ENCODE results near the gene ORMDL2. TPM values are rescaled to one million over a fixed set of nuclear protein-coding genes. Genes with fewer than 3 reads are reported as not detected.

The ORMDL2 gene
- total and polyA plus RNA-seq, 2 experiments from 2014 or later, result 18.0 to 55.1 TPM

DNA sequence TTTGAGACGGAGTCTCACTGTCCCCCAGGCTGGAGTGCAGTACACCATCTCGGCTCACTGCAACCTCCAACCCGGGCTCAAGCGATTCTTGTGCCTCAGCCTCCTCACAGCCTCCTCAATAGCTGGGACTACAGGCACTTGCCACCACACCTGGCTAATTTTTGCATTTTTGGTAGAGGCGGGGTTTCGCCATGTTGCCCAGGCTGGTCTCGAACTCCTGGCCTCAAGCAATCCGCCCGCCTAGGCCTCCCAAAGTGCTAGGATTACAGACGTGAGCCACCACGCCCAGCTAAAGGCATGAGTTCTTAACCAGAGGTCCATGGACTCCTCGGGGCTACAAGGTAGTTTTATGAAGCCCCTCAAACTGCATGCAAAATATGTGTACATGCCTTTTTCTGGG lies 2.4 kb upstream of the ORMDL2 start:
- H3K36me3 ChIP-seq (ENCODE audit: insufficient read depth), result peaks cover 12% of the 10 kb centered on the region
- H2AFZ ChIP-seq, result no peak overlapping the region
- no peaks in the 10 kb centered on the region for H3K27me3 ChIP-seq (ENCODE audit: insufficient read depth)
- H3K4me2 ChIP-seq, result peak overlapping the region; percentile 80
- DNase-seq (ENCODE audit: low spot score) (no peak), ATAC-seq (no peak)
- peaks cover 40% of the 10 kb centered on the region for H3K4me1 Mint-ChIP-seq
- no peaks in the 10 kb centered on the region for H3K9me2 ChIP-seq (ENCODE audit: insufficient read depth)
- peaks cover 86% of the 10 kb centered on the region for H3K79me2 ChIP-seq (replicated peaks; ENCODE audit: insufficient read depth)
- H3F3A ChIP-seq (replicated peaks; ENCODE audit: low read depth), result peaks cover 18% of the 10 kb centered on the region; the same call in 1 of the 2 replicates
- no peak overlapping the region; the same call in 1 of the 2 replicates for H3K27ac Mint-ChIP-seq
- peak overlapping the region; percentile 40; the same call in 1 of the 2 replicates for H3K27ac ChIP-seq (ENCODE audit: low read depth)
- H3K9me3 Mint-ChIP-seq, result no peaks in the 10 kb centered on the region
- peaks cover 31% of the 10 kb centered on the region for H3K36me3 Mint-ChIP-seq (ENCODE audit: low read depth)
- no peak overlapping the region; the same call in 1 of the 3 replicates for H3K4me3 Mint-ChIP-seq
- H3K4me1 ChIP-seq (ENCODE audit: insufficient read depth), result peaks cover 50% of the 10 kb centered on the region
- peaks cover 50% of the 10 kb centered on the region for H4K20me1 ChIP-seq (replicated peaks; ENCODE audit: insufficient read depth)
- peak overlapping the region; percentile 77 for H3K4me3 ChIP-seq
- TF ChIP-seq EZH2phosphoT487 (IDR thresholded peaks at IDR 0.05; ENCODE audit: unreplicated experiment) (no peak), STAT1 (IDR thresholded peaks at IDR 0.05; ENCODE audit: unreplicated experiment) (no peak), CREB1 (CRISPR knock-in tag; IDR thresholded peaks at IDR 0.05; ENCODE audit: low read depth) (no peak), ZNF331 (CRISPR knock-in tag; IDR thresholded peaks at IDR 0.05; ENCODE audit: low read depth) (no peak), ZNF114 (CRISPR knock-in tag; IDR thresholded peaks at IDR 0.05) (no peak)
- TF ChIP-seq, protein P1, sequence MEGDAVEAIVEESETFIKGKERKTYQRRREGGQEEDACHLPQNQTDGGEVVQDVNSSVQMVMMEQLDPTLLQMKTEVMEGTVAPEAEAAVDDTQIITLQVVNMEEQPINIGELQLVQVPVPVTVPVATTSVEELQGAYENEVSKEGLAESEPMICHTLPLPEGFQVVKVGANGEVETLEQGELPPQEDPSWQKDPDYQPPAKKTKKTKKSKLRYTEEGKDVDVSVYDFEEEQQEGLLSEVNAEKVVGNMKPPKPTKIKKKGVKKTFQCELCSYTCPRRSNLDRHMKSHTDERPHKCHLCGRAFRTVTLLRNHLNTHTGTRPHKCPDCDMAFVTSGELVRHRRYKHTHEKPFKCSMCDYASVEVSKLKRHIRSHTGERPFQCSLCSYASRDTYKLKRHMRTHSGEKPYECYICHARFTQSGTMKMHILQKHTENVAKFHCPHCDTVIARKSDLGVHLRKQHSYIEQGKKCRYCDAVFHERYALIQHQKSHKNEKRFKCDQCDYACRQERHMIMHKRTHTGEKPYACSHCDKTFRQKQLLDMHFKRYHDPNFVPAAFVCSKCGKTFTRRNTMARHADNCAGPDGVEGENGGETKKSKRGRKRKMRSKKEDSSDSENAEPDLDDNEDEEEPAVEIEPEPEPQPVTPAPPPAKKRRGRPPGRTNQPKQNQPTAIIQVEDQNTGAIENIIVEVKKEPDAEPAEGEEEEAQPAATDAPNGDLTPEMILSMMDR (conservative IDR thresholded peaks at IDR 0.05; ENCODE audit: low read depth in 2 of 2), result no peak
- TF ChIP-seq, protein P2, sequence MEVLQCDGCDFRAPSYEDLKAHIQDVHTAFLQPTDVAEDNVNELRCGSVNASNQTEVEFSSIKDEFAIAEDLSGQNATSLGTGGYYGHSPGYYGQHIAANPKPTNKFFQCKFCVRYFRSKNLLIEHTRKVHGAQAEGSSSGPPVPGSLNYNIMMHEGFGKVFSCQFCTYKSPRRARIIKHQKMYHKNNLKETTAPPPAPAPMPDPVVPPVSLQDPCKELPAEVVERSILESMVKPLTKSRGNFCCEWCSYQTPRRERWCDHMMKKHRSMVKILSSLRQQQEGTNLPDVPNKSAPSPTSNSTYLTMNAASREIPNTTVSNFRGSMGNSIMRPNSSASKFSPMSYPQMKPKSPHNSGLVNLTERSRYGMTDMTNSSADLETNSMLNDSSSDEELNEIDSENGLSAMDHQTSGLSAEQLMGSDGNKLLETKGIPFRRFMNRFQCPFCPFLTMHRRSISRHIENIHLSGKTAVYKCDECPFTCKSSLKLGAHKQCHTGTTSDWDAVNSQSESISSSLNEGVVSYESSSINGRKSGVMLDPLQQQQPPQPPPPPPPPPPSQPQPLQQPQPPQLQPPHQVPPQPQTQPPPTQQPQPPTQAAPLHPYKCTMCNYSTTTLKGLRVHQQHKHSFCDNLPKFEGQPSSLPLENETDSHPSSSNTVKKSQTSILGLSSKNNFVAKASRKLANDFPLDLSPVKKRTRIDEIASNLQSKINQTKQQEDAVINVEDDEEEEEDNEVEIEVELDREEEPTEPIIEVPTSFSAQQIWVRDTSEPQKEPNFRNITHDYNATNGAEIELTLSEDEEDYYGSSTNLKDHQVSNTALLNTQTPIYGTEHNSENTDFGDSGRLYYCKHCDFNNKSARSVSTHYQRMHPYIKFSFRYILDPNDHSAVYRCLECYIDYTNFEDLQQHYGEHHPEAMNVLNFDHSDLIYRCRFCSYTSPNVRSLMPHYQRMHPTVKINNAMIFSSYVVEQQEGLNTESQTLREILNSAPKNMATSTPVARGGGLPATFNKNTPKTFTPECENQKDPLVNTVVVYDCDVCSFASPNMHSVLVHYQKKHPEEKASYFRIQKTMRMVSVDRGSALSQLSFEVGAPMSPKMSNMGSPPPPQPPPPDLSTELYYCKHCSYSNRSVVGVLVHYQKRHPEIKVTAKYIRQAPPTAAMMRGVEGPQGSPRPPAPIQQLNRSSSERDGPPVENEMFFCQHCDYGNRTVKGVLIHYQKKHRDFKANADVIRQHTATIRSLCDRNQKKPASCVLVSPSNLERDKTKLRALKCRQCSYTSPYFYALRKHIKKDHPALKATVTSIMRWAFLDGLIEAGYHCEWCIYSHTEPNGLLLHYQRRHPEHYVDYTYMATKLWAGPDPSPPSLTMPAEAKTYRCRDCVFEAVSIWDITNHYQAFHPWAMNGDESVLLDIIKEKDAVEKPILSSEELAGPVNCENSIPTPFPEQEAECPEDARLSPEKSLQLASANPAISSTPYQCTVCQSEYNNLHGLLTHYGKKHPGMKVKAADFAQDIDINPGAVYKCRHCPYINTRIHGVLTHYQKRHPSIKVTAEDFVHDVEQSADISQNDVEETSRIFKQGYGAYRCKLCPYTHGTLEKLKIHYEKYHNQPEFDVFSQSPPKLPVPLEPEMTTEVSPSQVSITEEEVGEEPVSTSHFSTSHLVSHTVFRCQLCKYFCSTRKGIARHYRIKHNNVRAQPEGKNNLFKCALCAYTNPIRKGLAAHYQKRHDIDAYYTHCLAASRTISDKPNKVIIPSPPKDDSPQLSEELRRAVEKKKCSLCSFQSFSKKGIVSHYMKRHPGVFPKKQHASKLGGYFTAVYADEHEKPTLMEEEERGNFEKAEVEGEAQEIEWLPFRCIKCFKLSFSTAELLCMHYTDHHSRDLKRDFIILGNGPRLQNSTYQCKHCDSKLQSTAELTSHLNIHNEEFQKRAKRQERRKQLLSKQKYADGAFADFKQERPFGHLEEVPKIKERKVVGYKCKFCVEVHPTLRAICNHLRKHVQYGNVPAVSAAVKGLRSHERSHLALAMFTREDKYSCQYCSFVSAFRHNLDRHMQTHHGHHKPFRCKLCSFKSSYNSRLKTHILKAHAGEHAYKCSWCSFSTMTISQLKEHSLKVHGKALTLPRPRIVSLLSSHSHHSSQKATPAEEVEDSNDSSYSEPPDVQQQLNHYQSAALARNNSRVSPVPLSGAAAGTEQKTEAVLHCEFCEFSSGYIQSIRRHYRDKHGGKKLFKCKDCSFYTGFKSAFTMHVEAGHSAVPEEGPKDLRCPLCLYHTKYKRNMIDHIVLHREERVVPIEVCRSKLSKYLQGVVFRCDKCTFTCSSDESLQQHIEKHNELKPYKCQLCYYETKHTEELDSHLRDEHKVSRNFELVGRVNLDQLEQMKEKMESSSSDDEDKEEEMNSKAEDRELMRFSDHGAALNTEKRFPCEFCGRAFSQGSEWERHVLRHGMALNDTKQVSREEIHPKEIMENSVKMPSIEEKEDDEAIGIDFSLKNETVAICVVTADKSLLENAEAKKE (CRISPR knock-in tag; IDR thresholded peaks at IDR 0.05), result no peak
- TF ChIP-seq, protein P3, sequence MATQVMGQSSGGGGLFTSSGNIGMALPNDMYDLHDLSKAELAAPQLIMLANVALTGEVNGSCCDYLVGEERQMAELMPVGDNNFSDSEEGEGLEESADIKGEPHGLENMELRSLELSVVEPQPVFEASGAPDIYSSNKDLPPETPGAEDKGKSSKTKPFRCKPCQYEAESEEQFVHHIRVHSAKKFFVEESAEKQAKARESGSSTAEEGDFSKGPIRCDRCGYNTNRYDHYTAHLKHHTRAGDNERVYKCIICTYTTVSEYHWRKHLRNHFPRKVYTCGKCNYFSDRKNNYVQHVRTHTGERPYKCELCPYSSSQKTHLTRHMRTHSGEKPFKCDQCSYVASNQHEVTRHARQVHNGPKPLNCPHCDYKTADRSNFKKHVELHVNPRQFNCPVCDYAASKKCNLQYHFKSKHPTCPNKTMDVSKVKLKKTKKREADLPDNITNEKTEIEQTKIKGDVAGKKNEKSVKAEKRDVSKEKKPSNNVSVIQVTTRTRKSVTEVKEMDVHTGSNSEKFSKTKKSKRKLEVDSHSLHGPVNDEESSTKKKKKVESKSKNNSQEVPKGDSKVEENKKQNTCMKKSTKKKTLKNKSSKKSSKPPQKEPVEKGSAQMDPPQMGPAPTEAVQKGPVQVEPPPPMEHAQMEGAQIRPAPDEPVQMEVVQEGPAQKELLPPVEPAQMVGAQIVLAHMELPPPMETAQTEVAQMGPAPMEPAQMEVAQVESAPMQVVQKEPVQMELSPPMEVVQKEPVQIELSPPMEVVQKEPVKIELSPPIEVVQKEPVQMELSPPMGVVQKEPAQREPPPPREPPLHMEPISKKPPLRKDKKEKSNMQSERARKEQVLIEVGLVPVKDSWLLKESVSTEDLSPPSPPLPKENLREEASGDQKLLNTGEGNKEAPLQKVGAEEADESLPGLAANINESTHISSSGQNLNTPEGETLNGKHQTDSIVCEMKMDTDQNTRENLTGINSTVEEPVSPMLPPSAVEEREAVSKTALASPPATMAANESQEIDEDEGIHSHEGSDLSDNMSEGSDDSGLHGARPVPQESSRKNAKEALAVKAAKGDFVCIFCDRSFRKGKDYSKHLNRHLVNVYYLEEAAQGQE (IDR thresholded peaks at IDR 0.05; ENCODE audit: unreplicated experiment), result no peak
- TF ChIP-seq, protein P4, sequence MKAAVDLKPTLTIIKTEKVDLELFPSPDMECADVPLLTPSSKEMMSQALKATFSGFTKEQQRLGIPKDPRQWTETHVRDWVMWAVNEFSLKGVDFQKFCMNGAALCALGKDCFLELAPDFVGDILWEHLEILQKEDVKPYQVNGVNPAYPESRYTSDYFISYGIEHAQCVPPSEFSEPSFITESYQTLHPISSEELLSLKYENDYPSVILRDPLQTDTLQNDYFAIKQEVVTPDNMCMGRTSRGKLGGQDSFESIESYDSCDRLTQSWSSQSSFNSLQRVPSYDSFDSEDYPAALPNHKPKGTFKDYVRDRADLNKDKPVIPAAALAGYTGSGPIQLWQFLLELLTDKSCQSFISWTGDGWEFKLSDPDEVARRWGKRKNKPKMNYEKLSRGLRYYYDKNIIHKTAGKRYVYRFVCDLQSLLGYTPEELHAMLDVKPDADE (IDR thresholded peaks at IDR 0.05), result no peak
- no peaks in the 10 kb centered on the region for H3K27me3 Mint-ChIP-seq (ENCODE audit: insufficient read depth, low read depth, poor library complexity)
